H1 (cell line): ENCODE data around the gene CSNK1G3.

Source experiments
- CREB1 ChIP-seq: IDR thresholded peaks from 2 replicates; pipeline ENCODE4 v1.6.1; 2012; ENCODE audit warnings: inconsistent platforms
- EZH2 ChIP-seq: fragments of 200-600 bp; sonication (generic); IDR thresholded peaks from 2 replicates; pipeline ENCODE4 v1.7.1; 2012; ENCODE audit warnings: low read depth, mild to moderate bottlenecking, moderate library complexity, low read length, inconsistent platforms; ENCODE audit not compliant: severe bottlenecking
- SUZ12 ChIP-seq: fragments of 200-600 bp; sonication (generic); IDR thresholded peaks from 2 replicates; pipeline ENCODE4 v1.6.1; 2012; ENCODE audit warnings: mild to moderate bottlenecking, inconsistent platforms, low read length, moderate library complexity, mixed read lengths
- TF ChIP-seq, protein P1 (sequence below), 3 experiments: IDR thresholded peaks; 1 replicate in 2 of 3; 2 replicates in 1 of 3; pipeline versions ENCODE4 v1.5.1 to v1.6.1; 2011; ENCODE audit warnings: low read length in 3 of 3, mild to moderate bottlenecking in 3 of 3, inconsistent platforms in 2 of 3, low read depth in 1 of 3, moderate library complexity in 1 of 3; ENCODE audit not compliant: insufficient read depth in 1 of 3; ENCODE audit errors: control extremely low read depth in 1 of 3

- TF ChIP-seq, protein P1, sequence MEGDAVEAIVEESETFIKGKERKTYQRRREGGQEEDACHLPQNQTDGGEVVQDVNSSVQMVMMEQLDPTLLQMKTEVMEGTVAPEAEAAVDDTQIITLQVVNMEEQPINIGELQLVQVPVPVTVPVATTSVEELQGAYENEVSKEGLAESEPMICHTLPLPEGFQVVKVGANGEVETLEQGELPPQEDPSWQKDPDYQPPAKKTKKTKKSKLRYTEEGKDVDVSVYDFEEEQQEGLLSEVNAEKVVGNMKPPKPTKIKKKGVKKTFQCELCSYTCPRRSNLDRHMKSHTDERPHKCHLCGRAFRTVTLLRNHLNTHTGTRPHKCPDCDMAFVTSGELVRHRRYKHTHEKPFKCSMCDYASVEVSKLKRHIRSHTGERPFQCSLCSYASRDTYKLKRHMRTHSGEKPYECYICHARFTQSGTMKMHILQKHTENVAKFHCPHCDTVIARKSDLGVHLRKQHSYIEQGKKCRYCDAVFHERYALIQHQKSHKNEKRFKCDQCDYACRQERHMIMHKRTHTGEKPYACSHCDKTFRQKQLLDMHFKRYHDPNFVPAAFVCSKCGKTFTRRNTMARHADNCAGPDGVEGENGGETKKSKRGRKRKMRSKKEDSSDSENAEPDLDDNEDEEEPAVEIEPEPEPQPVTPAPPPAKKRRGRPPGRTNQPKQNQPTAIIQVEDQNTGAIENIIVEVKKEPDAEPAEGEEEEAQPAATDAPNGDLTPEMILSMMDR (IDR thresholded peaks at IDR 0.05; ENCODE audit: control extremely low read depth in 1 of 3, insufficient read depth in 1 of 3, low read depth in 1 of 3, low read length in 3 of 3): no peak
- TF ChIP-seq SUZ12 (no peak), EZH2 (no peak), CREB1 (no peak)
Observed at GRCh38 chr5:123626051-123626450, 114.1 kb downstream of the CSNK1G3 start.
